ENCODE data around the gene DCANP1. TPM values are rescaled to one million over a fixed set of nuclear protein-coding genes. Genes with fewer than 3 reads are reported as not detected.

The DCANP1 gene
- total and polyA plus RNA-seq, 10 of the 15 experiments (the other 5 are each of a cell fraction or from before 2014, with no cell fraction given), result 0.01 TPM; not detected in 9

GRCh38 chr5:135430135-135430437, 17.1 kb downstream of the DCANP1 start:
- RAD21 ChIA-PET (ENCODE audit: unreplicated experiment), result no interaction called here
- CTCF ChIA-PET, result interaction anchor here (1.8 kb wide), 1 partner anchor 26 kb away, joined by 4 read pairs; no protein-coding TSS in a partner anchor
- ATAC-seq, result no peak
- FAIRE-seq, result no peak
- Histone ChIP-seq H3K4me1 (ENCODE audit: control insufficient read depth, insufficient read depth, low read length) (no peaks in the 10 kb centered on the region), H2AFZ (ENCODE audit: control insufficient read depth, low read depth, low read length) (no peak overlapping the region), H3K9ac (ENCODE audit: control insufficient read depth, insufficient read depth, low read length) (no peak overlapping the region), H4K20me1 (ENCODE audit: control insufficient read depth, insufficient read depth) (no peaks in the 10 kb centered on the region), H3K27me3 (replicated peaks in 1 of 2; ENCODE audit: control insufficient read depth in 2 of 2, insufficient read depth in 2 of 2, low read length in 1 of 2) (no peaks in the 10 kb centered on the region; a peak in 1 of 4 replicates), H3K27ac (ENCODE audit: control insufficient read depth, insufficient read depth) (no peak overlapping the region), H3K79me2 (ENCODE audit: control insufficient read depth, insufficient read depth, low read length) (no peaks in the 10 kb centered on the region), H3K9me3 (replicated peaks; ENCODE audit: control insufficient read depth, insufficient read depth, low read length) (peaks cover 3% of the 10 kb centered on the region; the same call in 2 of the 3 replicates), H3K36me3 (ENCODE audit: control insufficient read depth in 2 of 2, insufficient read depth in 2 of 2, low read length in 1 of 2) (no peaks in the 10 kb centered on the region), H3K4me2 (ENCODE audit: control insufficient read depth, insufficient read depth) (no peak overlapping the region), H3K4me3 (no peak overlapping the region)
- POLR2A ChIA-PET, result no interaction called here
- intact Hi-C loops (cut with micrococcal nuclease; ENCODE audit: unreplicated experiment) (no loop called here), in situ Hi-C loops (cut with MboI) (no loop called here)
- SMC1A ChIA-PET (ENCODE audit: uncharacterized antibody, unreplicated experiment), result no interaction called here
- no peak for DNase-seq (ENCODE audit: low read depth, low spot score)
- no TSS peak for BruUV-seq (replicated peaks)
- 54% methylated on average over 7 of the region's 7 CpGs for WGBS (ENCODE audit: insufficient coverage, insufficient replicate concordance, low lambda C conversion rate, missing lambda C conversion rate)
- TF ChIP-seq, protein P1, sequence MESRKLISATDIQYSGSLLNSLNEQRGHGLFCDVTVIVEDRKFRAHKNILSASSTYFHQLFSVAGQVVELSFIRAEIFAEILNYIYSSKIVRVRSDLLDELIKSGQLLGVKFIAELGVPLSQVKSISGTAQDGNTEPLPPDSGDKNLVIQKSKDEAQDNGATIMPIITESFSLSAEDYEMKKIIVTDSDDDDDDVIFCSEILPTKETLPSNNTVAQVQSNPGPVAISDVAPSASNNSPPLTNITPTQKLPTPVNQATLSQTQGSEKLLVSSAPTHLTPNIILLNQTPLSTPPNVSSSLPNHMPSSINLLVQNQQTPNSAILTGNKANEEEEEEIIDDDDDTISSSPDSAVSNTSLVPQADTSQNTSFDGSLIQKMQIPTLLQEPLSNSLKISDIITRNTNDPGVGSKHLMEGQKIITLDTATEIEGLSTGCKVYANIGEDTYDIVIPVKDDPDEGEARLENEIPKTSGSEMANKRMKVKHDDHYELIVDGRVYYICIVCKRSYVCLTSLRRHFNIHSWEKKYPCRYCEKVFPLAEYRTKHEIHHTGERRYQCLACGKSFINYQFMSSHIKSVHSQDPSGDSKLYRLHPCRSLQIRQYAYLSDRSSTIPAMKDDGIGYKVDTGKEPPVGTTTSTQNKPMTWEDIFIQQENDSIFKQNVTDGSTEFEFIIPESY (IDR thresholded peaks at IDR 0.05), result no peak
- TF ChIP-seq, protein P2, sequence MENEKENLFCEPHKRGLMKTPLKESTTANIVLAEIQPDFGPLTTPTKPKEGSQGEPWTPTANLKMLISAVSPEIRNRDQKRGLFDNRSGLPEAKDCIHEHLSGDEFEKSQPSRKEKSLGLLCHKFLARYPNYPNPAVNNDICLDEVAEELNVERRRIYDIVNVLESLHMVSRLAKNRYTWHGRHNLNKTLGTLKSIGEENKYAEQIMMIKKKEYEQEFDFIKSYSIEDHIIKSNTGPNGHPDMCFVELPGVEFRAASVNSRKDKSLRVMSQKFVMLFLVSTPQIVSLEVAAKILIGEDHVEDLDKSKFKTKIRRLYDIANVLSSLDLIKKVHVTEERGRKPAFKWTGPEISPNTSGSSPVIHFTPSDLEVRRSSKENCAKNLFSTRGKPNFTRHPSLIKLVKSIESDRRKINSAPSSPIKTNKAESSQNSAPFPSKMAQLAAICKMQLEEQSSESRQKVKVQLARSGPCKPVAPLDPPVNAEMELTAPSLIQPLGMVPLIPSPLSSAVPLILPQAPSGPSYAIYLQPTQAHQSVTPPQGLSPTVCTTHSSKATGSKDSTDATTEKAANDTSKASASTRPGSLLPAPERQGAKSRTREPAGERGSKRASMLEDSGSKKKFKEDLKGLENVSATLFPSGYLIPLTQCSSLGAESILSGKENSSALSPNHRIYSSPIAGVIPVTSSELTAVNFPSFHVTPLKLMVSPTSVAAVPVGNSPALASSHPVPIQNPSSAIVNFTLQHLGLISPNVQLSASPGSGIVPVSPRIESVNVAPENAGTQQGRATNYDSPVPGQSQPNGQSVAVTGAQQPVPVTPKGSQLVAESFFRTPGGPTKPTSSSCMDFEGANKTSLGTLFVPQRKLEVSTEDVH (IDR thresholded peaks at IDR 0.05; ENCODE audit: low read depth, partially characterized antibody), result no peak
- TF ChIP-seq MYC (IDR thresholded peaks at IDR 0.05; ENCODE audit: insufficient read depth, insufficient read length, insufficient replicate concordance, low read length, severe bottlenecking) (no peak), CUX1 (IDR thresholded peaks at IDR 0.05; ENCODE audit: insufficient replicate concordance, low read depth, low read length) (no peak), PML (IDR thresholded peaks at IDR 0.05; ENCODE audit: low read length) (no peak), TCF12 (IDR thresholded peaks at IDR 0.05; ENCODE audit: low read depth, low read length) (no peak), SIX5 (IDR thresholded peaks at IDR 0.05; ENCODE audit: low read depth, low read length, severe bottlenecking) (no peak), ZBED1 (IDR thresholded peaks at IDR 0.05; ENCODE audit: borderline replicate concordance) (no peak), ZNF592 (IDR thresholded peaks at IDR 0.05) (no peak), NFIC (IDR thresholded peaks at IDR 0.05; ENCODE audit: low read depth, low read length) (no peak)

All from GM12878 (cell line).